Measurements from ENCODE around the gene CALR3. TPM values are rescaled to one million over a fixed set of nuclear protein-coding genes. Genes with fewer than 3 reads are reported as not detected.
A peak's percentile ranks its signal among the peaks of the same experiment; 100 is the strongest.
"Not testable (repeated sequence)": the region's sequence is repeated elsewhere in the genome, so short reads cannot be mapped to it uniquely, and the experiment has no call there.

Gene CALR3
- total RNA-seq, 2 donors from 2014 or later, result not detected

GRCh38 chr19:16496613-16496983 is 631 bp upstream of the CALR3 start:
- peak overlapping the region; percentile 37 for H3K27ac ChIP-seq
- H3K36me3 ChIP-seq, result no peaks in the 10 kb centered on the region
- H3K4me3 ChIP-seq, result peak overlapping the region; percentile 61
- no peaks in the 10 kb centered on the region for H3K4me1 ChIP-seq
- H3K9ac ChIP-seq (ENCODE audit: low read depth in 2 of 2, low read length in 2 of 2), result peak overlapping the region; percentile 8 to 68
- intact Hi-C loops (cut with DNase I), result no loop called here
- DNase-seq, result peak; percentile 31
- no peak for TF ChIP-seq CTCF (IDR thresholded peaks at IDR 0.05)
- no peaks in the 10 kb centered on the region for H3K9me3 ChIP-seq
- no peaks in the 10 kb centered on the region for H3K27me3 ChIP-seq

GRCh38 chr19:16486476-16486875 is 9.5 kb downstream of the CALR3 start:
- H3K27ac ChIP-seq; H3K36me3 ChIP-seq; H3K4me3 ChIP-seq; H3K27me3 ChIP-seq; DNase-seq; H3K9ac ChIP-seq (ENCODE audit: low read depth in 2 of 2, low read length in 2 of 2); intact Hi-C loops (cut with DNase I); H3K4me1 ChIP-seq; H3K9me3 ChIP-seq: not testable (repeated sequence)

- Histone ChIP-seq H3K9ac (ENCODE audit: low read depth in 2 of 2, low read length in 2 of 2) (no peak overlapping the region), H3K9me3 (no peaks in the 10 kb centered on the region), H3K36me3 (no peaks in the 10 kb centered on the region), H3K27ac (no peak overlapping the region), H3K4me1 (no peaks in the 10 kb centered on the region), H3K27me3 (no peaks in the 10 kb centered on the region), H3K4me3 (no peak overlapping the region)
- intact Hi-C loops (cut with DNase I), result no loop called here
- no peak for DNase-seq
- no peak for TF ChIP-seq CTCF (IDR thresholded peaks at IDR 0.05)
Observed at GRCh38 chr19:16482745-16483144, 13.2 kb downstream of the CALR3 start.

- no peak overlapping the region for H3K4me3 ChIP-seq
- H3K9ac ChIP-seq (ENCODE audit: low read depth in 2 of 2, low read length in 2 of 2), result no peak overlapping the region
- intact Hi-C loops (cut with DNase I), result no loop called here
- TF ChIP-seq CTCF (IDR thresholded peaks at IDR 0.05), result no peak
- H3K4me1 ChIP-seq, result no peaks in the 10 kb centered on the region
- no peak for DNase-seq
- no peaks in the 10 kb centered on the region for H3K36me3 ChIP-seq
- no peaks in the 10 kb centered on the region for H3K9me3 ChIP-seq
- H3K27me3 ChIP-seq, result no peaks in the 10 kb centered on the region
- H3K27ac ChIP-seq, result no peak overlapping the region
Observed at GRCh38 chr19:16477311-16477710, 18.7 kb downstream of the CALR3 start.

- Histone ChIP-seq H3K27ac (no peak overlapping the region), H3K4me3 (no peak overlapping the region), H3K4me1 (no peaks in the 10 kb centered on the region), H3K27me3 (no peaks in the 10 kb centered on the region), H3K36me3 (no peaks in the 10 kb centered on the region), H3K9ac (ENCODE audit: low read depth in 2 of 2, low read length in 2 of 2) (no peak overlapping the region), H3K9me3 (no peaks in the 10 kb centered on the region)
- intact Hi-C loops (cut with DNase I), result no loop called here
- no peak for TF ChIP-seq CTCF (IDR thresholded peaks at IDR 0.05)
- DNase-seq, result no peak
Observed at GRCh38 chr19:16476401-16476800, 19.6 kb downstream of the CALR3 start.

GRCh38 chr19:16473875-16474392 is 22.0 kb downstream of the CALR3 start:
- Histone ChIP-seq H3K36me3 (no peaks in the 10 kb centered on the region), H3K9me3 (no peaks in the 10 kb centered on the region), H3K4me3 (no peak overlapping the region), H3K27ac (no peak overlapping the region), H3K4me1 (peaks cover 16% of the 10 kb centered on the region), H3K9ac (ENCODE audit: low read depth in 2 of 2, low read length in 2 of 2) (no peak overlapping the region), H3K27me3 (no peaks in the 10 kb centered on the region)
- intact Hi-C loops (cut with DNase I), result no loop called here
- DNase-seq, result no peak
- no peak for TF ChIP-seq CTCF (IDR thresholded peaks at IDR 0.05)
